Measurements from ENCODE around the gene PTTG1IP. TPM values are rescaled to one million over a fixed set of nuclear protein-coding genes. Genes with fewer than 3 reads are reported as not detected.
A peak's percentile ranks its signal among the peaks of the same experiment; 100 is the strongest.
"Not testable (repeated sequence)": the region's sequence is repeated elsewhere in the genome, so short reads cannot be mapped to it uniquely, and the experiment has no call there.

PTTG1IP gene
- total RNA-seq, 1 donor from 2014 or later: 98.1 TPM

DNA sequence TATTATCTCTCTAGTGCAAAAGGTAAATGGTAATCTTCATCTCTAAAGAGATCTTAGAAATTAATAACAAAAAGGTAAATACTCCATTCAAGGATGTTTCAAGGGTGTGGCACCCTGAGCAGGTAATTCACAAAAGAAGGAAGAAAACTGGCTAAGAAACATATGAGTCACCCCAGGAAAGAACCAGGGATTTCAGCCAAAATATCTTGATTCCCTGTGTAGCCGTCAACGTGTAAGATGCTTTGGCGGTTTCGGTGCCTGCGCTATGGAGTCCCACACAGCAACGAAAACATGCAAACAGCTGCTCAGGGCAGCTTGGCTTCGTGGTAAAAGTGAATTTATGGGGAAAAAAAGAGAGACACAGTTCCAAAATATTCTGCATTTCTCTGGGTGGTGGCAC is 43.5 kb upstream of the PTTG1IP start:
- Histone ChIP-seq H3K36me3 (ENCODE audit: control insufficient read depth in 3 of 3, insufficient read depth in 3 of 3, low read length in 3 of 3) (no peaks in the 10 kb centered on the region), H3K4me1 (ENCODE audit: control insufficient read depth in 3 of 3, insufficient read depth in 3 of 3, low read length in 3 of 3) (peaks cover 0 to 15% (median 3%) of the 10 kb centered on the region in 3 donors), H3K27ac (ENCODE audit: low read depth, low read length) (no peak overlapping the region), H3K9me3 (ENCODE audit: control insufficient read depth in 3 of 3, low read length in 3 of 3) (no peaks in the 10 kb centered on the region), H3K9ac (ENCODE audit: low read depth in 1 of 3, low read length in 3 of 3) (no peak overlapping the region), H3K27me3 (ENCODE audit: control insufficient read depth in 3 of 3, insufficient read depth in 3 of 3, low read length in 3 of 3) (peaks cover 32 to 40% (median 34%) of the 10 kb centered on the region in 3 donors), H3K4me3 (ENCODE audit: low read length in 3 of 3) (no peak overlapping the region)

DNA sequence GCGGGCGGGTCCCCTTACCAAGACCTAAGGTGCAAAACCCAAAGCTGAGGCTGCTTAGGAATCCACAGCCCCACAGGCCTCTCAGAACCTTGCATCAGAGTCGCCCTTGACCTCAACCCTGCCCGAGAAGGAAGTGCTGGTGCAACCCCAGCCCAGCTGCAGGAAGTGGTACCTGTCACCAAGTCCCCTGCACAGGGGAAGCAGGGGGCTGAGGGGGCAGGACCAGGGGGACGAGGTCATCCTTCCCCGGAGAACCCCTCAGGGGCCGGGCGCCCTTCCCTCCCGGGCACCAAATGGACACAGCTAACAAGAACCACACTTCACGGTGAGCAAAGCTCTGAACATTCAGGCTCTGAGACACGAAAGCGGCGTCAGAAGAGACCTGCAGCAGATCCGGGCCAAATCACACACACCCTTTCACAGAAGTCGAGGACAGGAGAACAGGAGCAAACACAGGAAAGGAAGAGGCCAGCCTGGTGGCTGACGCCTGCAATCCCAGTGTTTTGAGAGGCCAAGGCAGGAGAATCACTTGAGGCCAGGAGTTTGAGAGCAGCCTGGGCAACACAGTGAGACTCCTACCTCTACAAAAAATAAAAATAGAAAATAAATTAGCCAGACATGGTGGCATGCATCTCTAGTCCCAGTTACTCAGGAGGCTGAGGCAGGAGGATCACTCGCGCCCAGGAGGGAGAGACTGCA is 40.8 kb upstream of the PTTG1IP start:
- peaks cover 15 to 20% (median 18%) of the 10 kb centered on the region in 3 donors for H3K27me3 ChIP-seq (ENCODE audit: control insufficient read depth in 3 of 3, insufficient read depth in 3 of 3, low read length in 3 of 3)
- no peak overlapping the region for H3K27ac ChIP-seq (ENCODE audit: low read depth, low read length)
- no peak overlapping the region for H3K9ac ChIP-seq (ENCODE audit: low read depth in 1 of 3, low read length in 3 of 3)
- H3K36me3 ChIP-seq (ENCODE audit: control insufficient read depth in 3 of 3, insufficient read depth in 3 of 3, low read length in 3 of 3): no peaks in the 10 kb centered on the region
- no peak overlapping the region for H3K4me3 ChIP-seq (ENCODE audit: low read length in 3 of 3)
- H3K4me1 ChIP-seq (ENCODE audit: control insufficient read depth in 3 of 3, insufficient read depth in 3 of 3, low read length in 3 of 3): peaks cover 10 to 33% (median 11%) of the 10 kb centered on the region in 3 donors
- no peaks in the 10 kb centered on the region for H3K9me3 ChIP-seq (ENCODE audit: control insufficient read depth in 3 of 3, low read length in 3 of 3)

DNA sequence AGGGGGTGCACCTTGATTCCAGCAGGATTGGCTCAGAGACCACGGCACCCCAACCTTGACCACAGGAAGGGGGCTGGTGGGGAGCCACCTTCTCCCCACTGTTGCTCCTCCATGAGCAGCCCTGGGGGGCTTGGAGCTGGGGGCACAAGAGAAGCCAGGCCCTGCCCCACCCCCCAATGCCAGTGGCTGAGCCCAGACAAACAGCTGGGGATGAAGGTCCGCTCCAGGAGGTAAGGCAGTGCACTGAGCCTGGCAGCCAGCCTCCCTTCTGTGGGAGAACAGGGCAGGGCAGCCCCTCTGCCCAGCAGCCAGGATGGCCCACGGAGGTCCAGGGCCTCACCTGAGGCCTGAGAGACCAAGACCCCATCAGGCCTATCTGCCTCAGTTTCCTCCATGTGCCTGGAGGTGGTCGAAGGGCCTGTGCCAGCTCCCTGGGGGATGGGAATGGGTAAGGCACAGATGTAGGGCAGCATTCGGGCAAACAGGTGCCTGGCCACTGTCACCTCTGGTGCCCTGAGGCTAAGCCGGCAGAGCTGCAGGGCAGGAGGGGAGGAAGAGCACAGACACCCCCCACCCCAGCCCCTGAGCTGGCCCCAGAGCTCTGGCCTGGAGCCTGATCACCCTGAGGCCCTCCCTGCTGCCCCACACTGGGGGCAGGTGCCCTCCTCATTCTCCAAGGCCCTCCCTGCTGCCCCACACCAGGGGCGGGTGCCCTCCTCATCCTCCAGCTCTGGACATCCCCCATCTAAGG is 40.1 kb upstream of the PTTG1IP start:
- Histone ChIP-seq H3K4me1 (ENCODE audit: control insufficient read depth in 3 of 3, insufficient read depth in 3 of 3, low read length in 3 of 3) (peaks cover 10 to 37% (median 11%) of the 10 kb centered on the region in 3 donors), H3K9me3 (ENCODE audit: control insufficient read depth in 3 of 3, low read length in 3 of 3) (no peaks in the 10 kb centered on the region), H3K36me3 (ENCODE audit: control insufficient read depth in 3 of 3, insufficient read depth in 3 of 3, low read length in 3 of 3) (no peaks in the 10 kb centered on the region), H3K4me3 (ENCODE audit: low read length in 3 of 3) (no peak overlapping the region), H3K9ac (ENCODE audit: low read depth in 1 of 3, low read length in 3 of 3) (no peak overlapping the region), H3K27ac (ENCODE audit: low read depth, low read length) (no peak overlapping the region), H3K27me3 (ENCODE audit: control insufficient read depth in 3 of 3, insufficient read depth in 3 of 3, low read length in 3 of 3) (peaks cover 9 to 21% (median 16%) of the 10 kb centered on the region in 3 donors)

DNA sequence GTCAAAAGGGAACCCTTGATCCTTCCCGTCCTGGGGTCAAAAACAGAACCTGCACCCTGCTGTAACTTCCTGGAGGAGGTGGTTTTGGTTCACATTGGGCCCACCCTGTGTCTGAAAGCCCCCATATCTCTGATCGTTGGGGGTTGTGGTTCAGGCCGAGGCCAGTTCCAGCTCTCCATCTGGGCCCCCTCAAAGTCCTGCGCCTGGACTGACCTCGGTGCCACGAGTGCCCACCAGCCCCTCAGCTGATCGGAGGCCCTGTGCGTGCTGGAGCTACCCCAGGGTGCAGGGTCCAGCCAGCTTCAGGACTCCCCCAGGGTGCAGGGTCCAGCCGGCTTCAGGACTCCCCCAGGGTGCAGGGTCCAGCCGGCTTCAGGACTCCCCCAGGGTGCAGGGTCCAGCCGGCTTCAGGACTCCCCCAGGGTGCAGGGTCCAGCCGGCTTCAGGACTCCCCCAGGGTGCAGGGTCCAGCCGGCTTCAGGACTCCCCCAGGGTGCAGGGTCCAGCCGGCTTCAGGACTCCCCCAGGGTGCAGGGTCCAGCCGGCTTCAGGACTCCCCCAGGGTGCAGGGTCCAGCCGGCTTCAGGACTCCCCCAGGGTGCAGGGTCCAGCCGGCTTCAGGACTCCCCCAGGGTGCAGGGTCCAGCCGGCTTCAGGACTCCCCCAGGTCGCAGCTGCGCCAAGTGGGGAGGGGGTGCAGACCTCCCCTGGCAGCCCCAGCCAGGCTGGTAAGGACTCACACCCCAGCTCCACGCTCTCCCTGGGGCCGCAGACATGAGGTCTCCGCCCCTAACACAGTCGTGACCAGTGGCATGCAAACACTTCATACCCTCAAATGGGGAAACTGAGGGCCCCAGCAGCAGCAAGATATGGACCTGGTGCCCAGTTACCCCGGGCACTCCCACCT is 39.3 kb upstream of the PTTG1IP start:
- H3K27me3 ChIP-seq (ENCODE audit: control insufficient read depth in 3 of 3, insufficient read depth in 3 of 3, low read length in 3 of 3): peaks cover 3 to 15% (median 9%) of the 10 kb centered on the region in 3 donors
- H3K9ac ChIP-seq (ENCODE audit: low read depth in 1 of 3, low read length in 3 of 3); H3K4me3 ChIP-seq (ENCODE audit: low read length in 3 of 3); H3K9me3 ChIP-seq (ENCODE audit: control insufficient read depth in 3 of 3, low read length in 3 of 3); H3K36me3 ChIP-seq (ENCODE audit: control insufficient read depth in 3 of 3, insufficient read depth in 3 of 3, low read length in 3 of 3); H3K27ac ChIP-seq (ENCODE audit: low read depth, low read length): not testable (repeated sequence)
- peaks cover 10 to 40% (median 11%) of the 10 kb centered on the region in 3 donors for H3K4me1 ChIP-seq (ENCODE audit: control insufficient read depth in 3 of 3, insufficient read depth in 3 of 3, low read length in 3 of 3)

DNA sequence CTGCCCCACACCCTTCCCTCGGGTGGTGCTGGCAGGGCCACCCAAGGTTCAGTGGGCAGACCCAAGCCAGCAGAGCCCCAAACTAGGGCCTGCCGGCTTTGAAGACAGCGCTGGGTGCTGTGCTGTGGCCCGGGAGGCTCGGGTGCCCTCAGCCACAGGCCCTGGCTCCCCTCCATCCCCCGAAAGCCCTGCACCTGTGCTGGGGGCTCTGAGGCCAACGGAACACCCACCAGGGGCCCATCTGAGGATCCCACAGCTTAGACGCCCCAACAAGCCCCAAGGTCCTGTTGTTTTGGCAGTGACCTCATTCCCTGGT is 38.6 kb upstream of the PTTG1IP start:
- Histone ChIP-seq H3K4me1 (ENCODE audit: control insufficient read depth in 3 of 3, insufficient read depth in 3 of 3, low read length in 3 of 3) (peaks cover 9 to 37% (median 11%) of the 10 kb centered on the region in 3 donors), H3K27me3 (ENCODE audit: control insufficient read depth in 3 of 3, insufficient read depth in 3 of 3, low read length in 3 of 3) (peaks cover 3 to 9% (median 4%) of the 10 kb centered on the region in 3 donors), H3K4me3 (ENCODE audit: low read length in 3 of 3) (no peak overlapping the region), H3K27ac (ENCODE audit: low read depth, low read length) (no peak overlapping the region), H3K36me3 (ENCODE audit: control insufficient read depth in 3 of 3, insufficient read depth in 3 of 3, low read length in 3 of 3) (no peaks in the 10 kb centered on the region), H3K9me3 (ENCODE audit: control insufficient read depth in 3 of 3, low read length in 3 of 3) (no peaks in the 10 kb centered on the region), H3K9ac (ENCODE audit: low read depth in 1 of 3, low read length in 3 of 3) (no peak overlapping the region)

DNA sequence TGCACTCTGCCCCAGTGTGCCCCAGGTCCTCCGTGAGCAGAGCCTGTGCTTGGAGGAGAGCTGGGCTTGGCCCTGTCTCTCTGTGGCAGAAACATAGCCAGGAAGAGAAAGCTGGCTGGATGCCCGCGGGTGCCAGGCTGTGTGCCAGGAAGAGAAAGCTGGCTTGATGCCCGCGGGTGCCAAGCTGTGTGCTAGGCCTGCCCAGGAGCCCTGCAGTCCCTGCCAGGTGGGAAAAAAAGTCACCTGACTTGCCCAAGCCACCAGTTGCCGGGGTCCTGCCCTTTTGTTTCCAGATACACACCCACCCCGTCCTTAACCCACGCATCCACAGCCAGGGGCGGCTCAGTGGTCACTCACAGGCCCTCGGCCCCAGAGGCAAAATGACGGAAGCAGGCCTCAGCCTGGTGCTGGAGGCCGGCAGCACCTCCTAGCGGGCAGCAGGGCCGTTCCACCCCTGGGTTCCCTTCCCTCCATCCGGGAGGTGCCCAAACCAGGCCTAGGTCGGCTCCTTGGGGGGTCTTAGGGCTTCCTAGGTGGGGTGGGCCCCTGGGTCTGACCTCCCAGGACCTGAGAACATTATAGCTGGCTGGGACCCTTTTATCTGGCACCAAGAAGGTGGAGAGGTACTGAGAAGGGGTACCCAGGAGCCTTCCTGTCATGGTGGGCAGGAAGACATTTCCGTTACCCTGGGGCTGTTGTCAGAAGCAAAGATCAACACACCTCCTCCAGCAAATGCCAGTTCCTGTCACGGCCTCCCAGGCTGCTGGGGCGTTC is 38.1 kb upstream of the PTTG1IP start:
- H3K4me3 ChIP-seq (ENCODE audit: low read length in 3 of 3): peak overlapping the region in 1 of 3 donors; percentile 14
- H3K9me3 ChIP-seq (ENCODE audit: control insufficient read depth in 3 of 3, low read length in 3 of 3): no peaks in the 10 kb centered on the region
- peak overlapping the region in 1 of 3 donors; percentile 40 for H3K9ac ChIP-seq (ENCODE audit: low read depth in 1 of 3, low read length in 3 of 3)
- peaks cover 0 to 12% (median 4%) of the 10 kb centered on the region in 3 donors for H3K27me3 ChIP-seq (ENCODE audit: control insufficient read depth in 3 of 3, insufficient read depth in 3 of 3, low read length in 3 of 3)
- H3K4me1 ChIP-seq (ENCODE audit: control insufficient read depth in 3 of 3, insufficient read depth in 3 of 3, low read length in 3 of 3): peaks cover 7 to 37% (median 11%) of the 10 kb centered on the region in 3 donors
- H3K36me3 ChIP-seq (ENCODE audit: control insufficient read depth in 3 of 3, insufficient read depth in 3 of 3, low read length in 3 of 3): no peaks in the 10 kb centered on the region
- no peak overlapping the region for H3K27ac ChIP-seq (ENCODE audit: low read depth, low read length)

DNA sequence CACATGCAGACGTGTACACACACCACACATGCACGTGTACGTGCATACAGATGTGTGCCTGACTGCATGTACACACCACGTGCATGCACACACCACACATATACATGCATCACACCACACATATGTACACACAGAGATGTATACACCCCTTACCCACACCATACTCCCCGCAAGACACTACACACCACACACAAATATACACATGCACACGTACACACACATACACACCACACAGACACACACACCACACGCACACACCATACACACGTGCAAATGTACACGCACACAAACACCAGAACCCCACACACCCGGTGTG is 37.5 kb upstream of the PTTG1IP start:
- no peak overlapping the region for H3K27ac ChIP-seq (ENCODE audit: low read depth, low read length)
- H3K27me3 ChIP-seq (ENCODE audit: control insufficient read depth in 3 of 3, insufficient read depth in 3 of 3, low read length in 3 of 3): peaks cover 0 to 12% (median 4%) of the 10 kb centered on the region in 3 donors
- H3K4me1 ChIP-seq (ENCODE audit: control insufficient read depth in 3 of 3, insufficient read depth in 3 of 3, low read length in 3 of 3): peaks cover 7 to 37% (median 11%) of the 10 kb centered on the region in 3 donors
- H3K9me3 ChIP-seq (ENCODE audit: control insufficient read depth in 3 of 3, low read length in 3 of 3): no peaks in the 10 kb centered on the region
- peak overlapping the region in 1 of 3 donors; percentile 14 for H3K4me3 ChIP-seq (ENCODE audit: low read length in 3 of 3)
- H3K36me3 ChIP-seq (ENCODE audit: control insufficient read depth in 3 of 3, insufficient read depth in 3 of 3, low read length in 3 of 3): no peaks in the 10 kb centered on the region
- H3K9ac ChIP-seq (ENCODE audit: low read depth in 1 of 3, low read length in 3 of 3): peak overlapping the region in 1 of 3 donors; percentile 40

DNA sequence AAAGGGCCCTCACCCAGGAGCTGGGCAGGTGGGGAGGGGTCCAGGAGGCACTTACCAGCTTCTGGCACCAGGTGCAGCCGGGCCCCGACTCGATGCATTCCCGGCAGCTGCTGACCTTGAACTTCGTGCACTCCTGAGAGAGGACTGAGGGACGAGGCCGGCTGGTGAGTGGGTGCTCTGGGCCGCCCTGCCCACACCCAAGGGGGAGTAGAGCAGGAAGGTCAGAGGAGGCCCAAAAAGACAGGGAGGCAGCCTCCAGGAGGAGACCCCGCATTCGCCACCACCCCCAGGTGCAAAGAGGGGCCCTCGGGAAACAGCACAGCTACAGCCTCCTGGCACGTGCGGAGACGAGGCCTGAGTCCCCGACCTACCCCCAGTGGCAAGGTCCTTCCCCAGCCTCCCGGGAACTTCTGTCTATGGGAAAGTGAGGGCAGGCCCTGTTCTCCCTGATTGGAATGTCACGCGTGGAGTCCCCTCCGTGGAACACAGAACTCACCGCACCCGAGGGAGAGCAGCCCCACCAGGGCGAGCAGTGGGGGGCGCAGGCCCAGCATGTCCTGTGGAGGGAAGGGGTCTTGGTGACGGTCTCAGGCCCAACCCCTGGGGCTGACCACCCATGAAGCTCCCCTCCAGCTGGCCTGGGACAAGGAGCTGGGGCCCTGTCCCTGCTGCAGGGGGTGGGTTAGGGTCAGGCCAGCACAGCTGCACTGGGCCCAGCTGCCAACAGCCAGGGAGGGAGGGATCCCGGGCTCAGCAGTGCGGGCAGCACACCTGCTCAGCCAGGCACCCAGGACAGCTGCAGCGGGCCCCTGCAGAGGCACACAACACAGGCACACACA is 37.0 kb upstream of the PTTG1IP start:
- Histone ChIP-seq H3K4me3 (ENCODE audit: low read length in 3 of 3) (peak overlapping the region in 1 of 3 donors; percentile 14), H3K36me3 (ENCODE audit: control insufficient read depth in 3 of 3, insufficient read depth in 3 of 3, low read length in 3 of 3) (no peaks in the 10 kb centered on the region), H3K27me3 (ENCODE audit: control insufficient read depth in 3 of 3, insufficient read depth in 3 of 3, low read length in 3 of 3) (peaks cover 0 to 16% (median 4%) of the 10 kb centered on the region in 3 donors), H3K4me1 (ENCODE audit: control insufficient read depth in 3 of 3, insufficient read depth in 3 of 3, low read length in 3 of 3) (peaks cover 7 to 37% (median 11%) of the 10 kb centered on the region in 3 donors), H3K9me3 (ENCODE audit: control insufficient read depth in 3 of 3, low read length in 3 of 3) (no peaks in the 10 kb centered on the region), H3K9ac (ENCODE audit: low read depth in 1 of 3, low read length in 3 of 3) (peak overlapping the region in 1 of 3 donors; percentile 33), H3K27ac (ENCODE audit: low read depth, low read length) (no peak overlapping the region)

DNA sequence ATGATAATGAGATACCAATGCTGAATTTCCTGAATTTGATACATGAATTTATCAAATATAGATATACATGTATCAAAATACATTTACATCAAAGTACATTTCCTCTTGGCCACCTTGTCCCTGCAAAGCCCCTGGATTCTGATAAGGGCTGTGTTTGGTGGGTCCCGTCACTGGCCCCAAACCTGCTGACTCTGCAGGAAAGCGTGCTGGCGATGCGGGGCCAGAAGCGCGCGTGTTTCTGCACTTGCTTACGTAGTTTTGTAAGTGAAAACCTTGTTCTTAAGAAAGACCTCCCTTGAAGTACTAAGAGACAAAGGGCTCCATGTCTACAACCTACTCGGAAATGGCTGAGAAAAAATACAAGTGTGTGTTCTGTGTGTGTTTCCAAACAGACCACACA is 36.2 kb upstream of the PTTG1IP start:
- Histone ChIP-seq H3K27ac (ENCODE audit: low read depth, low read length) (no peak overlapping the region), H3K4me3 (ENCODE audit: low read length in 3 of 3) (no peak overlapping the region), H3K9ac (ENCODE audit: low read depth in 1 of 3, low read length in 3 of 3) (no peak overlapping the region), H3K27me3 (ENCODE audit: control insufficient read depth in 3 of 3, insufficient read depth in 3 of 3, low read length in 3 of 3) (peaks cover 0 to 17% (median 6%) of the 10 kb centered on the region in 3 donors), H3K36me3 (ENCODE audit: control insufficient read depth in 3 of 3, insufficient read depth in 3 of 3, low read length in 3 of 3) (no peaks in the 10 kb centered on the region), H3K4me1 (ENCODE audit: control insufficient read depth in 3 of 3, insufficient read depth in 3 of 3, low read length in 3 of 3) (peaks cover 7 to 37% (median 11%) of the 10 kb centered on the region in 3 donors), H3K9me3 (ENCODE audit: control insufficient read depth in 3 of 3, low read length in 3 of 3) (no peaks in the 10 kb centered on the region)
